LNCaP clone FGC (cell line): ENCODE results near the gene ASB3.
"Not testable (repeated sequence)": the region's sequence is repeated elsewhere in the genome, so short reads cannot be mapped to it uniquely, and the experiment has no call there.

ENCODE experiments used
- DNase-seq: peaks from one replicate; pipeline ENCODE4 v3.0.0-alpha.2; 2011; ENCODE audit warnings: low read depth
- H3K4me3 ChIP-seq: 2 replicates; pipeline ENCODE4 v1.5.1; 2011; ENCODE audit warnings: mild to moderate bottlenecking, low read depth, low read length, control low read depth
- TF ChIP-seq, protein P1 (sequence below): IDR thresholded peaks from 2 replicates; pipeline ENCODE4 v1.5.1; 2012; ENCODE audit warnings: mild to moderate bottlenecking; ENCODE audit not compliant: control insufficient read depth, insufficient read depth; ENCODE audit errors: extremely low read depth

The ASB3 gene

GRCh38 chr2:53740170-53740569 is 46.6 kb downstream of the ASB3 start:
- no peak overlapping the region for H3K4me3 ChIP-seq
- TF ChIP-seq, protein P1, sequence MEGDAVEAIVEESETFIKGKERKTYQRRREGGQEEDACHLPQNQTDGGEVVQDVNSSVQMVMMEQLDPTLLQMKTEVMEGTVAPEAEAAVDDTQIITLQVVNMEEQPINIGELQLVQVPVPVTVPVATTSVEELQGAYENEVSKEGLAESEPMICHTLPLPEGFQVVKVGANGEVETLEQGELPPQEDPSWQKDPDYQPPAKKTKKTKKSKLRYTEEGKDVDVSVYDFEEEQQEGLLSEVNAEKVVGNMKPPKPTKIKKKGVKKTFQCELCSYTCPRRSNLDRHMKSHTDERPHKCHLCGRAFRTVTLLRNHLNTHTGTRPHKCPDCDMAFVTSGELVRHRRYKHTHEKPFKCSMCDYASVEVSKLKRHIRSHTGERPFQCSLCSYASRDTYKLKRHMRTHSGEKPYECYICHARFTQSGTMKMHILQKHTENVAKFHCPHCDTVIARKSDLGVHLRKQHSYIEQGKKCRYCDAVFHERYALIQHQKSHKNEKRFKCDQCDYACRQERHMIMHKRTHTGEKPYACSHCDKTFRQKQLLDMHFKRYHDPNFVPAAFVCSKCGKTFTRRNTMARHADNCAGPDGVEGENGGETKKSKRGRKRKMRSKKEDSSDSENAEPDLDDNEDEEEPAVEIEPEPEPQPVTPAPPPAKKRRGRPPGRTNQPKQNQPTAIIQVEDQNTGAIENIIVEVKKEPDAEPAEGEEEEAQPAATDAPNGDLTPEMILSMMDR: peak; percentile 42
- DNase-seq: no peak

GRCh38 chr2:53739032-53739431 is 47.7 kb downstream of the ASB3 start:
- TF ChIP-seq, protein P1: no peak
- no peak overlapping the region for H3K4me3 ChIP-seq
- no peak for DNase-seq

DNA sequence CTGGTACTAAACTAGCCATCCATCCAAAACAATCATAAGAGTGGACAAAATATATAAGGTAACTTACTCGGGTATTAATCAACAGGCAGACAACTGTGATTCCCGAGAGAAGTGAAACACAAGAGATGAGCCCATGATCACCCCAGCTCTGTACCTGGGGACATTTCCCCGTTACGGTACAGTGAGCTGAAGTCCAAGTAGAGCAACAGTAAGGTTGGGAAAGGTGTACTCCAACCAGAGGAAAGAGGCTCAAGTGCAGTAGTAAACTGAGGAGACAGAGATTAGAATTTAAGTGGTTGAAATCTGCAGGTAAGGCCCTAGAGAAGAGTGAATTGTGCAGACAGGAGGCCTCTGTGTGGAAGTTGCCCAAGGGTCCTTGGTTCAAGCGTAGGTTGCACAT is 49.7 kb downstream of the ASB3 start:
- TF ChIP-seq, protein P1: no peak
- H3K4me3 ChIP-seq: no peak overlapping the region
- DNase-seq: no peak

DNA sequence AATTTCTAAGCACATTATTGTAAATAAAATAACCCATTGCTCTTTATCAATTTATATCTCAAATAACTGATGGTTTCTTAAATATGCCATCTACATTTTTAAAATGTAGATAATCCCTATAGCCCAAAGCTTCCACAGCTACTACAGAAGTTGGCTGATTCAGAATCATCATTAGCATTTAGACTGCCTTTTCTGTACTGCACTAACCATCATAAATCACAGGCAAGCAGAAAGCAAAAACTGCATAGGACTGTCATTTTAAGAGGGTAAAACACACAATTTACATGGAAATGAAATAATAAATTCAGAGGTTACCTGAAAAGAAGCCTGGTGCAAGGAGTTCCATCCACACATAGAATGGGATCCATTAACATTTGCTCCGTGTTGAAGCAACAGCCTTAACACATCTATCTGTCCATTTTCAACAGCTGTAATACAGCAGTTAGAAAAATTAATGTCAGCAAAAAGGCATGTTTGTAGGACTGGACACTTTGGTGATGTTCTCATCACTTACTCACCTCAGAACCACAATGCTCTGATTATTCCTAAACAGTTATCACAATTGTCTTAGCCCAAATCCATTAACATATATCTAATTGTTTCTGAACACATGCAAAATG is 57.5 kb downstream of the ASB3 start:
- TF ChIP-seq, protein P1: no peak
- H3K4me3 ChIP-seq: no peak overlapping the region

DNA sequence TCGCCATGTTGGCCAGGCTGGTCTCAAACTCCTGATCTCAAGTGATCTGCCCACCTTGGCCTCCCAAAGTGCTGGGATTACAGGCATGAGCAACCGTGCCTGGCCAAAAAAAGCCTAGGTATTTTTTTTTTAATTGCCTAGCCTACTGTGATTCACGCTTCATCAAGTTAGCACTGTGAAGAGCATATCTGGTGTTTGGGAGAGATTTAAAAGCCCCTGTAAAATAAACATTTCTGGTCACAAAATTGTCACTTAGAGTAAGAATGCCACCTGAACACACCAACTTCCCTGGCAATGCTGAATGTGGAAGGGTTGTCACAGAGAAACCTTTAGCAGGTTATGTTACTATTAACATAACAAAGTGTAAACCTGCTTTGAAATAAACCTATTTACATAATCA is 58.8 kb downstream of the ASB3 start:
- DNase-seq: no peak
- TF ChIP-seq, protein P1: no peak
- H3K4me3 ChIP-seq: no peak overlapping the region

More for the DNA sequence above, 57.5 kb downstream of the ASB3 start:
- DNase-seq: no peak

GRCh38 chr2:53725662-53726061 is 61.1 kb downstream of the ASB3 start:
- TF ChIP-seq, protein P1: no peak
- H3K4me3 ChIP-seq: no peak overlapping the region
- DNase-seq: no peak

DNA sequence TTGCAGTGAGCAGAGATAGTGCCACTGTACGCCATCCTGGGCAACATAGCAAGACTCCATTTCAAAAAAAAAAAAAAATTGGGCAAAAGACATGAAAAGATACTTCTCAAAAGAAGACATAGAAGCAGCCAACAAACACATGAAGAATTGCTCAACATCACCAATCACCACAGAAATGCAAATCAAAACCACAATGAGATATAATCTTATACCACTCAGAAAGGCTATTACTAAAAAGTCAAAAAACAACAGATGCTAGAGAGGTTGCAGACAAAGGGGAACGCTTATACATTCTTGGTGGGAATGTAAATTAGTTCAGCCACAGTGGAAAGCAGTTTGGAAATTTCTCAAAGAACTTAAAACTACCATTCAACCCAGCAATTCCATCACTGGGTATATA is 62.2 kb downstream of the ASB3 start:
- no peak overlapping the region for H3K4me3 ChIP-seq
- TF ChIP-seq, protein P1: no peak
- no peak for DNase-seq

GRCh38 chr2:53720944-53721343 is 65.8 kb downstream of the ASB3 start:
- DNase-seq, H3K4me3 ChIP-seq: not testable (repeated sequence)
